IMR-90 (cell line): Measurements from ENCODE around the gene CARS2.

ENCODE experiments used
- FOS ChIP-seq: fragments of 150-350 bp; IDR thresholded peaks from 2 replicates; pipeline ENCODE4 v1.6.1; 2016; ENCODE audit warnings: low read depth, low read length
- MXI1 ChIP-seq: IDR thresholded peaks from 2 replicates; pipeline ENCODE4 v1.6.1; 2012; ENCODE audit warnings: low read depth, mild to moderate bottlenecking, low read length, moderate library complexity, borderline replicate concordance
- POLR2A ChIP-seq: IDR thresholded peaks from 2 replicates; pipeline ENCODE4 v1.6.1; 2012; ENCODE audit warnings: mild to moderate bottlenecking, low read depth, low read length
- TF ChIP-seq, protein P1 (sequence below): conservative IDR thresholded peaks from 2 replicates; pipeline ENCODE4 v1.5.1; 2012; ENCODE audit warnings: mild to moderate bottlenecking, low read depth, low read length, improper control_type of control experiment

DNA sequence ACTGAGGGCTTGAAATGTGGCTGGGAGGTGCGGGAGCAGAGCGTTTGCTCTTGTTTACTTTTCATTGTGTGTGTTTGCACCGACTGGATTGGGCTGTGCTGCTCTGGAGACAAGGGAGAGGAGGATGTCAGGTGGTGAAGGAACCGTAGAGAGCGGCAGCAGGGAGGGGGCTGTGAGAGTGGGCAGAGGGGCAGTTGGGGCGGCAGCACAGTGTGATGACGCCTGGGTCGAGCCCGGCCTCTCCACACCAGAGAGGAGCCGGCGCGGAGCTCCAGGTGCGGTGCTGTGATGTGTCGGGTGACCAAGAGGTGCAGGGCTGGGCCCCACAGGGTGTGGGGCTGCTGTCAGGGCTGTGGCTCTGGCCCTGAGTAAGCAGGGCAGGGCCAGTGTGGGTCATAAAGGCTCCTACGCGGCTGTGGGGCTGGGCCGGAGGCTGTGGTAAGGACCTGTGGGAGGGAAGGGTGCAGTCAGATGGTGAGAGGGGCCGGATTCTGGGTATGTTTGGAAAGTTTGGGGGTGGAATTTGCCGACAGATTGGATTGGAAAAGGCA lies 80.1 kb downstream of the CARS2 start:
- TF ChIP-seq, protein P1, sequence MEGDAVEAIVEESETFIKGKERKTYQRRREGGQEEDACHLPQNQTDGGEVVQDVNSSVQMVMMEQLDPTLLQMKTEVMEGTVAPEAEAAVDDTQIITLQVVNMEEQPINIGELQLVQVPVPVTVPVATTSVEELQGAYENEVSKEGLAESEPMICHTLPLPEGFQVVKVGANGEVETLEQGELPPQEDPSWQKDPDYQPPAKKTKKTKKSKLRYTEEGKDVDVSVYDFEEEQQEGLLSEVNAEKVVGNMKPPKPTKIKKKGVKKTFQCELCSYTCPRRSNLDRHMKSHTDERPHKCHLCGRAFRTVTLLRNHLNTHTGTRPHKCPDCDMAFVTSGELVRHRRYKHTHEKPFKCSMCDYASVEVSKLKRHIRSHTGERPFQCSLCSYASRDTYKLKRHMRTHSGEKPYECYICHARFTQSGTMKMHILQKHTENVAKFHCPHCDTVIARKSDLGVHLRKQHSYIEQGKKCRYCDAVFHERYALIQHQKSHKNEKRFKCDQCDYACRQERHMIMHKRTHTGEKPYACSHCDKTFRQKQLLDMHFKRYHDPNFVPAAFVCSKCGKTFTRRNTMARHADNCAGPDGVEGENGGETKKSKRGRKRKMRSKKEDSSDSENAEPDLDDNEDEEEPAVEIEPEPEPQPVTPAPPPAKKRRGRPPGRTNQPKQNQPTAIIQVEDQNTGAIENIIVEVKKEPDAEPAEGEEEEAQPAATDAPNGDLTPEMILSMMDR, result no peak
- TF ChIP-seq POLR2A, result no peak
- TF ChIP-seq FOS, result no peak
- TF ChIP-seq MXI1, result no peak
